Hematopoietic multipotent progenitor cell treated with erythropoietin and hydrocortisone succinate and interleukin-3 and kit ligand, for 4 days (in vitro differentiated cells): Measurements from ENCODE around the gene POLR3A.
"Not testable (repeated sequence)": the region's sequence is repeated elsewhere in the genome, so short reads cannot be mapped to it uniquely, and the experiment has no call there.

Source experiments
- DNase-seq: peaks from one replicate; pipeline ENCODE4 v3.0.0-alpha.2; 2015

Gene POLR3A

GRCh38 chr10:78029269-78030226 is at the start of gene POLR3A:
Gene POLR3A (minus strand): TSS chr10:78029515. CDS start chr10:78029407, 108 bp downstream.
- DNase-seq = peak; percentile 98

GRCh38 chr10:78078539-78079330 is 49.4 kb upstream of the POLR3A start:
- no peak for DNase-seq

- DNase-seq = not testable (repeated sequence)
Observed at GRCh38 chr10:78075806-78076205, 46.5 kb upstream of the POLR3A start.

- DNase-seq = no peak
Observed at GRCh38 chr10:78072504-78072903, 43.2 kb upstream of the POLR3A start.

GRCh38 chr10:78071857-78072179 is 42.5 kb upstream of the POLR3A start:
- no peak for DNase-seq

- no peak for DNase-seq
Observed at GRCh38 chr10:78071140-78071856, 42.0 kb upstream of the POLR3A start.

- no peak for DNase-seq
Observed at GRCh38 chr10:78070726-78071125, 41.4 kb upstream of the POLR3A start.

GRCh38 chr10:78070064-78070463 is 40.7 kb upstream of the POLR3A start:
- DNase-seq = not testable (repeated sequence)

- no peak for DNase-seq
Observed at GRCh38 chr10:78069151-78069550, 39.8 kb upstream of the POLR3A start.

- no peak for DNase-seq
Observed at GRCh38 chr10:78066728-78067430, 37.6 kb upstream of the POLR3A start.

GRCh38 chr10:78066012-78066411 is 36.7 kb upstream of the POLR3A start:
- DNase-seq = no peak

GRCh38 chr10:78065611-78066010 is 36.3 kb upstream of the POLR3A start:
- DNase-seq = no peak

- DNase-seq = not testable (repeated sequence)
Observed at GRCh38 chr10:78064919-78065318, 35.6 kb upstream of the POLR3A start.

GRCh38 chr10:78063236-78063635 is 33.9 kb upstream of the POLR3A start:
- DNase-seq = peak; percentile 48

- DNase-seq = peak; percentile 22
Observed at GRCh38 chr10:78062296-78062695, 33.0 kb upstream of the POLR3A start.

GRCh38 chr10:78059906-78060702 is 30.8 kb upstream of the POLR3A start:
- no peak for DNase-seq

- no peak for DNase-seq
Observed at GRCh38 chr10:78058562-78058961, 29.2 kb upstream of the POLR3A start.

- no peak for DNase-seq
Observed at GRCh38 chr10:78053211-78053868, 24.0 kb upstream of the POLR3A start.

GRCh38 chr10:78049851-78050250 is 20.5 kb upstream of the POLR3A start:
- no peak for DNase-seq

GRCh38 chr10:78047314-78047891 is 18.1 kb upstream of the POLR3A start:
- peak; percentile 93 for DNase-seq
